Measurements from ENCODE around the gene CAV1.

Gene CAV1

DNA sequence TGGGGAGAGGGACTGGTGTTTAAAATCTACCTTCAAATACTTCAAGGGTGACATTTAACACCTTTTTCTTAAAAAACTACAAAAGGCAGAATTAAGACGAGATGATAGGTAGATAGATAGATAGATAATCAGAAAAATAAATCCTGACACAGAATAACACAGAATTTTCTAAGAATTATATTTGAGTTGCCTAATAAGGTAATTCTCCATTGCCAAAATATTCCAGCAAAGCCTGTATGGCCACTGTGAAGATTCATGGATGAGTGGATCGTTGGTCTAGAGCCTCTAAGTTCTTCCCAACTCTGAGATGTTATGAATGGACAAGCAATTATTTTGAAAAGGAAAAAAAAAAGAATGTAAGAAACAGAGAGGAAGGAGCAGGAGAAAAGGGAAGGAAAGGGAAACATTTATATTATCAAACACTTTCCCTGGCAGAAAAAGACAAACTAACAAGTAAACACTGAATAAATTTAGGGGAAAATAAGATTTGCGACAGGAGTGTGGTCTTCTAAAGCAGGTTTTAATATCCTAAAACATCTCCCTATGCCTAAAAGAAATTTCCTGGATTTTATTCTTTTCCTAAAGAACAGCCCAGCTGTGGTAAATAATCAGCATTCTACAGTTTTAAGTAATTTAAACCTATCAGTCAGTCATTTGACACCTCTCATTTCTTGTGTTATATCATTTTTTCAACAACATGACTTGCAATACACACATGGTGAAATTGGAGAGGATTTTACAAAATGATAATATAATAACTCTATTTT is 32.8 kb upstream of the CAV1 start:
- H3K27ac ChIP-seq: no peak overlapping the region
- no peak for TF ChIP-seq CTCF (conservative IDR thresholded peaks at IDR 0.05)

GRCh38 chr7:116492654-116493109 is 32.2 kb upstream of the CAV1 start:
- no peak overlapping the region for H3K27ac ChIP-seq
- no peak for TF ChIP-seq CTCF (conservative IDR thresholded peaks at IDR 0.05)

- H3K27ac ChIP-seq: no peak overlapping the region
- TF ChIP-seq CTCF (conservative IDR thresholded peaks at IDR 0.05): no peak
These were observed 31.4 kb upstream of the CAV1 start for GRCh38 chr7:116493449-116493848.

GRCh38 chr7:116494472-116494871 is 30.4 kb upstream of the CAV1 start:
- no peak for TF ChIP-seq CTCF (conservative IDR thresholded peaks at IDR 0.05)
- H3K27ac ChIP-seq: no peak overlapping the region

GRCh38 chr7:116495736-116496135 is 29.1 kb upstream of the CAV1 start:
- TF ChIP-seq CTCF (conservative IDR thresholded peaks at IDR 0.05): no peak
- H3K27ac ChIP-seq: no peak overlapping the region

- H3K27ac ChIP-seq: no peak overlapping the region
- TF ChIP-seq CTCF (conservative IDR thresholded peaks at IDR 0.05): no peak
These were observed 28.2 kb upstream of the CAV1 start for GRCh38 chr7:116496653-116497052.

DNA sequence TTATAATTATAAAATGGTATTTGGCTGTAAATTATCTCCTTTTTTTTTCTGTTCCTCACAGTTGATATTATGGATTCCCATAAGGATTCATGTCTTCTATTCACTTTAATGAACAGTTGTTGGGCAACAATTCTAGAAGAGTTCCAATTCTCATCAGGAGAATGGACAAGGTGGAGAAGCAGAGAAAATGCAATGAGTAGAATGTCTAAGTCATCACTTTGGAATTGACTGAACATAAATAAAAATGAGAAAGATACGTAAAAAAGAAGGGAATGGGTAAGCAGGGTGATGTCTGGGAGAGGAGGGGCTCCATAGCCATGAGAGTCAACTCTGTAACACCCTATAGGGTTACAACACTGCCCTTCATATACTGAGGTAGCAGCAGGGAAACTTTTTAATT is 27.1 kb upstream of the CAV1 start:
- H3K27ac ChIP-seq: no peak overlapping the region
- no peak for TF ChIP-seq CTCF (conservative IDR thresholded peaks at IDR 0.05)
